Smooth muscle cell (in vitro differentiated cells): ENCODE data around the gene B9D1. TPM values are rescaled to one million over a fixed set of nuclear protein-coding genes. Genes with fewer than 3 reads are reported as not detected.
A peak's percentile ranks its signal among the peaks of the same experiment; 100 is the strongest.

Experiments
- DNase-seq: peaks from one replicate; lab custom pipeline; 2025; ENCODE audit not compliant: unreplicated experiment; lab: John Stamatoyannopoulos, UW
- H2AFZ ChIP-seq: fragments of 200-600 bp; sonication (generic); 2 replicates; pipeline ENCODE4 v1.6.0; 2016; ENCODE audit warnings: antibody characterized with exemption, low read depth, mild to moderate bottlenecking
- H3F3A ChIP-seq: fragments of 200-600 bp; sonication (generic); 2 replicates; pipeline ENCODE4 v1.6.0; 2017; ENCODE audit warnings: antibody characterized with exemption, low read depth
- H3K27ac ChIP-seq: fragments of 200-600 bp; sonication (generic); 2 replicates; pipeline ENCODE4 v1.5.1; 2016; ENCODE audit warnings: low read depth, mild to moderate bottlenecking
- H3K27me3 ChIP-seq: fragments of 200-600 bp; sonication (generic); 2 replicates; pipeline ENCODE4 v1.6.1; 2016; ENCODE audit warnings: low read depth, mild to moderate bottlenecking
- H3K36me3 ChIP-seq: fragments of 200-600 bp; sonication (generic); 2 replicates; pipeline ENCODE4 v1.5.1; 2016; ENCODE audit warnings: low read depth
- H3K4me1 ChIP-seq: fragments of 200-600 bp; sonication (generic); 2 replicates; pipeline ENCODE4 v1.5.1; 2016; ENCODE audit warnings: low read depth
- H3K4me2 ChIP-seq: fragments of 200-600 bp; sonication (generic); 2 replicates; pipeline ENCODE4 v1.6.0; 2016; ENCODE audit warnings: mild to moderate bottlenecking
- H3K4me3 ChIP-seq: fragments of 200-600 bp; sonication (generic); 2 replicates; pipeline ENCODE4 v1.5.1; 2016; ENCODE audit warnings: mild to moderate bottlenecking
- H3K79me2 ChIP-seq: fragments of 200-600 bp; sonication (generic); 2 replicates; pipeline ENCODE4 v1.6.0; 2016; ENCODE audit warnings: low read depth, mild to moderate bottlenecking
- H3K9ac ChIP-seq: fragments of 200-600 bp; sonication (generic); 2 replicates; pipeline ENCODE4 v1.6.0; 2016; ENCODE audit warnings: low read depth
- H3K9me3 ChIP-seq: fragments of 200-600 bp; sonication (generic); replicated peaks from 2 replicates; pipeline ENCODE4 v1.5.1; 2016; ENCODE audit warnings: low read depth
- H4K20me1 ChIP-seq: fragments of 200-600 bp; sonication (generic); 2 replicates; pipeline ENCODE4 v1.6.0; 2016; ENCODE audit warnings: low read depth
- CTCF ChIP-seq: fragments of 200-600 bp; sonication (generic); IDR thresholded peaks from 2 replicates; pipeline ENCODE4 v1.5.1; 2017; ENCODE audit warnings: borderline replicate concordance, mild to moderate bottlenecking, antibody characterized with exemption; ENCODE audit not compliant: insufficient read depth, poor library complexity, severe bottlenecking
- WGBS: methylation state at CpG from one replicate; pipeline ENCODE4 v1.1.7; 2016; ENCODE audit warnings: low lambda C conversion rate; 5-methylcytosine and 5-hydroxymethylcytosine counted together
- polyA plus RNA-seq: library from polyadenylated mRNA; unstranded; fragments of >200 nt; fragmentation: Nextera tagmentation; extraction: Ambion mirVana; gene quantifications from 2 replicates; pipeline ENCODE4 v1.2.1, GENCODE V29; 2016
- total RNA-seq: library from RNA; depleted of rRNA; stranded (reverse); fragments of >200 nt; gene quantifications from 2 replicates; pipeline ENCODE4 v1.2.3, GENCODE V29; 2014

B9D1 gene
- total and polyA plus RNA-seq, 2 experiments from 2014 or later, result 21.9 to 45.5 TPM

GRCh38 chr17:19345486-19346350 lies 16.8 kb downstream of the B9D1 start:
- no peaks in the 10 kb centered on the region for H4K20me1 ChIP-seq
- no peak overlapping the region for H3K4me3 ChIP-seq
- peaks cover 26% of the 10 kb centered on the region for H3F3A ChIP-seq
- no peak for TF ChIP-seq CTCF
- DNase-seq, result no peak
- H3K27me3 ChIP-seq, result no peaks in the 10 kb centered on the region
- H3K4me2 ChIP-seq, result peak overlapping the region; percentile 38
- peak overlapping the region; percentile 70 for H3K27ac ChIP-seq
- H3K9ac ChIP-seq, result no peak overlapping the region
- H3K36me3 ChIP-seq, result no peaks in the 10 kb centered on the region
- no peak overlapping the region for H2AFZ ChIP-seq
- no peaks in the 10 kb centered on the region for H3K79me2 ChIP-seq
- 93% methylated on average over 13 of the region's 13 CpGs for WGBS
- H3K9me3 ChIP-seq, result no peaks in the 10 kb centered on the region
- peaks cover 12% of the 10 kb centered on the region for H3K4me1 ChIP-seq

- 93% methylated on average over 7 of the region's 7 CpGs for WGBS
- H3K27me3 ChIP-seq, result no peaks in the 10 kb centered on the region
- H2AFZ ChIP-seq, result no peak overlapping the region
- peaks cover 12% of the 10 kb centered on the region for H3K4me1 ChIP-seq
- H3F3A ChIP-seq, result peaks cover 27% of the 10 kb centered on the region
- no peaks in the 10 kb centered on the region for H3K36me3 ChIP-seq
- no peak overlapping the region for H3K4me2 ChIP-seq
- no peaks in the 10 kb centered on the region for H3K9me3 ChIP-seq
- no peak overlapping the region for H3K4me3 ChIP-seq
- H4K20me1 ChIP-seq, result no peaks in the 10 kb centered on the region
- no peak overlapping the region for H3K27ac ChIP-seq
- no peaks in the 10 kb centered on the region for H3K79me2 ChIP-seq
- no peak overlapping the region for H3K9ac ChIP-seq
- DNase-seq, result no peak
- no peak for TF ChIP-seq CTCF
Measured at GRCh38 chr17:19345067-19345460, 17.5 kb downstream of the B9D1 start.

GRCh38 chr17:19344311-19345066 lies 18.0 kb downstream of the B9D1 start:
- H3K9me3 ChIP-seq, result no peaks in the 10 kb centered on the region
- no peaks in the 10 kb centered on the region for H4K20me1 ChIP-seq
- peaks cover 27% of the 10 kb centered on the region for H3F3A ChIP-seq
- no peak overlapping the region for H3K4me3 ChIP-seq
- TF ChIP-seq CTCF, result no peak
- no peaks in the 10 kb centered on the region for H3K27me3 ChIP-seq
- no peaks in the 10 kb centered on the region for H3K36me3 ChIP-seq
- H3K9ac ChIP-seq, result no peak overlapping the region
- no peak for DNase-seq
- H3K4me2 ChIP-seq, result no peak overlapping the region
- H3K4me1 ChIP-seq, result peaks cover 12% of the 10 kb centered on the region
- H3K27ac ChIP-seq, result no peak overlapping the region
- H3K79me2 ChIP-seq, result no peaks in the 10 kb centered on the region
- no peak overlapping the region for H2AFZ ChIP-seq
- 98% methylated on average over 33 of the region's 40 CpGs for WGBS
